WERI-Rb-1 (cell line): ENCODE data around the gene ESR2.
A peak's percentile ranks its signal among the peaks of the same experiment; 100 is the strongest.

Source experiments
- DNase-seq: peaks from one replicate; pipeline ENCODE4 v3.0.0-alpha.2; 2020
- H3K27ac ChIP-seq: fragments of 250-450 bp; sonication (Bioruptor Pico); 2 replicates; pipeline ENCODE4 v1.5.1; 2020; ENCODE audit warnings: mild to moderate bottlenecking, moderate library complexity
- H3K27me3 ChIP-seq: fragments of 250-450 bp; sonication (Bioruptor Pico); 2 replicates; pipeline ENCODE4 v1.5.1; 2021; ENCODE audit warnings: mild to moderate bottlenecking, low read depth, moderate library complexity; ENCODE audit not compliant: insufficient read depth, severe bottlenecking
- H3K36me3 ChIP-seq: fragments of 250-450 bp; sonication (Bioruptor Pico); 2 replicates; pipeline ENCODE4 v1.5.1; 2020; ENCODE audit warnings: mild to moderate bottlenecking, moderate library complexity
- H3K4me3 ChIP-seq: 2 replicates; pipeline ENCODE4 v1.5.1; 2011; ENCODE audit warnings: low read depth, mild to moderate bottlenecking, control low read depth, low read length
- H3K9me3 ChIP-seq: fragments of 250-450 bp; sonication (Bioruptor Pico); 2 replicates; pipeline ENCODE4 v1.5.1; 2021; ENCODE audit warnings: mild to moderate bottlenecking, moderate library complexity; ENCODE audit not compliant: severe bottlenecking
- TF ChIP-seq, protein P1 (sequence below): IDR thresholded peaks from 2 replicates; pipeline ENCODE4 v1.5.1; 2011; ENCODE audit warnings: low read depth, mild to moderate bottlenecking, control low read depth, inconsistent platforms, low read length

The ESR2 gene

GRCh38 chr14:64201296-64201695 is 92.9 kb downstream of the ESR2 start:
- peaks cover 19% of the 10 kb centered on the region for H3K36me3 ChIP-seq
- DNase-seq: no peak
- TF ChIP-seq, protein P1, sequence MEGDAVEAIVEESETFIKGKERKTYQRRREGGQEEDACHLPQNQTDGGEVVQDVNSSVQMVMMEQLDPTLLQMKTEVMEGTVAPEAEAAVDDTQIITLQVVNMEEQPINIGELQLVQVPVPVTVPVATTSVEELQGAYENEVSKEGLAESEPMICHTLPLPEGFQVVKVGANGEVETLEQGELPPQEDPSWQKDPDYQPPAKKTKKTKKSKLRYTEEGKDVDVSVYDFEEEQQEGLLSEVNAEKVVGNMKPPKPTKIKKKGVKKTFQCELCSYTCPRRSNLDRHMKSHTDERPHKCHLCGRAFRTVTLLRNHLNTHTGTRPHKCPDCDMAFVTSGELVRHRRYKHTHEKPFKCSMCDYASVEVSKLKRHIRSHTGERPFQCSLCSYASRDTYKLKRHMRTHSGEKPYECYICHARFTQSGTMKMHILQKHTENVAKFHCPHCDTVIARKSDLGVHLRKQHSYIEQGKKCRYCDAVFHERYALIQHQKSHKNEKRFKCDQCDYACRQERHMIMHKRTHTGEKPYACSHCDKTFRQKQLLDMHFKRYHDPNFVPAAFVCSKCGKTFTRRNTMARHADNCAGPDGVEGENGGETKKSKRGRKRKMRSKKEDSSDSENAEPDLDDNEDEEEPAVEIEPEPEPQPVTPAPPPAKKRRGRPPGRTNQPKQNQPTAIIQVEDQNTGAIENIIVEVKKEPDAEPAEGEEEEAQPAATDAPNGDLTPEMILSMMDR: no peak
- H3K27me3 ChIP-seq: no peaks in the 10 kb centered on the region
- H3K4me3 ChIP-seq: no peak overlapping the region
- H3K27ac ChIP-seq: no peak overlapping the region
- H3K9me3 ChIP-seq: no peaks in the 10 kb centered on the region

- Histone ChIP-seq H3K27me3 (no peaks in the 10 kb centered on the region), H3K36me3 (peaks cover 30% of the 10 kb centered on the region), H3K9me3 (no peaks in the 10 kb centered on the region), H3K4me3 (no peak overlapping the region), H3K27ac (no peak overlapping the region)
- no peak for DNase-seq
- TF ChIP-seq, protein P1: no peak
Measured at GRCh38 chr14:64200170-64200569, 94.0 kb downstream of the ESR2 start.

GRCh38 chr14:64198486-64198885 is 95.7 kb downstream of the ESR2 start:
- Histone ChIP-seq H3K36me3 (peaks cover 37% of the 10 kb centered on the region), H3K9me3 (no peaks in the 10 kb centered on the region), H3K4me3 (no peak overlapping the region), H3K27ac (no peak overlapping the region), H3K27me3 (no peaks in the 10 kb centered on the region)
- no peak for DNase-seq
- TF ChIP-seq, protein P1: no peak

DNA sequence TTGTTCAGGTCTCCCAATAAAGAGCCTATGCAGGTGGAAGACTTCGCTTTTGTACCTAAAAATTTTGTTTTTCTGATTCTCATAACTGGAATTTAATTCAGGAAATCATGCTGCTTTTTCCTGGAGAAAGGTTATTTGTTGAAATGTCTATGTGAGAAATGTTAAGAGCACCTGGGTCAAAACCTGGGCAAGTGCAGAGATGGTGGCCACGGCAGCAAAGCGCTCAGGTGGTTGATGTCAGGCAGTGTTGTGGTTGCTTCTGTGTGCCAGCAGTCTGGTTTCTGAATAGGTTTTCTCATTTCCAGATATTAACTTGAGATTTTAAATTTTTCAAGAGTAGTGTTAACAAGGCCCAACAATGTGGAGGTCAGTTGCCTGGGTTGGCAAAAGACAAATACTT is 96.2 kb downstream of the ESR2 start:
- Histone ChIP-seq H3K9me3 (no peaks in the 10 kb centered on the region), H3K27ac (peak overlapping the region; percentile 34), H3K36me3 (peaks cover 37% of the 10 kb centered on the region), H3K27me3 (no peaks in the 10 kb centered on the region), H3K4me3 (no peak overlapping the region)
- no peak for DNase-seq
- TF ChIP-seq, protein P1: no peak

DNA sequence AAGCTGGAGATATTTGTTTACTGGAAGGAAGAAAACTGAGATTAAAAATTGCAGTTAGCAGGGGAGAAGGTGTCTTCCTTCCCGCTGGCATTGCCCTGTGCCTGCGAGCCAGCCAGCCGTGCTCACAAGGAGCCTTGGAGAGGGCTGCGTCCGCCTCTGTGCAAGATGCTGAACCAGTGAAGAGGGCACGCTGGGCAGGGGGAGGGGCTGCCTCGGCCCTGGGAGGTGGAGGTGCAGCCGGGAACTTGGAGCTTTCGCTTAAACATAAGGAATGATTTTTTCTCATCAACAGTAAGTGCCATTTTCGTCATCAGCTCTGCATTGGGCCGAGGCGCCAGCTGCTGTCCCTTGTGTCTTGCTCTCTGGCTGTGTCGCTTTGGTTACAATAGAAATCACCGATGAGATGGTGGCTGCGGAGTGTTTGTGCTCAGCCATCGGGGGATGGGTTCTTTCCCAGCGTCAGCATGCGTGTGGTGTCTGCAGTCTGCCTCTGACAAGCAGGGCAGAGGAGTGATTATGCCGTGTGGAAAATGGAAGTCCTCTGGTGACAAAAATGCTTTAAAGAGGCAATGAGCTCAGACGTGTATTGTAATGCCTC is 97.3 kb downstream of the ESR2 start:
- peak; percentile 81 for DNase-seq
- H3K4me3 ChIP-seq: peak overlapping the region; percentile 33
- H3K9me3 ChIP-seq: no peaks in the 10 kb centered on the region
- H3K36me3 ChIP-seq: peaks cover 41% of the 10 kb centered on the region
- peak overlapping the region; percentile 61 for H3K27ac ChIP-seq
- H3K27me3 ChIP-seq: no peaks in the 10 kb centered on the region
- TF ChIP-seq, protein P1: no peak

DNA sequence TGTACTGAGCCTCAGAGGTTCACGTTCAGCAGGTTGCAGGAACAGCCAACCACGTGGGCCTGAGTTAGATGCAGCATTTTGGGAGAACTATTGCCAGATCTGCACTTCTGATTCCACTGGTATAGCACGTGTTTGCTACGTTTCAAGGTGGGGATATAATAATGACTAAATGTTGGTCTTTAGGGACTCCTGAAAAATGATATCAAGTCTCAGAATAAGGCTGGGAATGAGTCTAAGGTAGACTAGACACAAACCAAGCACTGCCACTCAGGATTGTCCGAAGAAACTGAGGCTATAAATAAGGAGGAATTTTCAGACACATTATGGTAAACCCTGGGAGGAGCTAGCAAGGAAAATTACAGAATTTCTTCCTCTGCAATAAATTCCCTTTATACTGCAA is 98.1 kb downstream of the ESR2 start:
- Histone ChIP-seq H3K36me3 (peaks cover 46% of the 10 kb centered on the region), H3K27ac (peak overlapping the region; percentile 61), H3K27me3 (no peaks in the 10 kb centered on the region), H3K9me3 (no peaks in the 10 kb centered on the region), H3K4me3 (no peak overlapping the region)
- TF ChIP-seq, protein P1: no peak
- no peak for DNase-seq
